ENCODE measurements around the gene PNPO. TPM values are rescaled to one million over a fixed set of nuclear protein-coding genes. Genes with fewer than 3 reads are reported as not detected.
A peak's percentile ranks its signal among the peaks of the same experiment; 100 is the strongest.

Gene PNPO
- total and polyA plus RNA-seq, 2 of the 13 experiments (the other 11 are each of a cell fraction or from before 2014, with no cell fraction given) = 47.9 to 63.3 TPM

DNA sequence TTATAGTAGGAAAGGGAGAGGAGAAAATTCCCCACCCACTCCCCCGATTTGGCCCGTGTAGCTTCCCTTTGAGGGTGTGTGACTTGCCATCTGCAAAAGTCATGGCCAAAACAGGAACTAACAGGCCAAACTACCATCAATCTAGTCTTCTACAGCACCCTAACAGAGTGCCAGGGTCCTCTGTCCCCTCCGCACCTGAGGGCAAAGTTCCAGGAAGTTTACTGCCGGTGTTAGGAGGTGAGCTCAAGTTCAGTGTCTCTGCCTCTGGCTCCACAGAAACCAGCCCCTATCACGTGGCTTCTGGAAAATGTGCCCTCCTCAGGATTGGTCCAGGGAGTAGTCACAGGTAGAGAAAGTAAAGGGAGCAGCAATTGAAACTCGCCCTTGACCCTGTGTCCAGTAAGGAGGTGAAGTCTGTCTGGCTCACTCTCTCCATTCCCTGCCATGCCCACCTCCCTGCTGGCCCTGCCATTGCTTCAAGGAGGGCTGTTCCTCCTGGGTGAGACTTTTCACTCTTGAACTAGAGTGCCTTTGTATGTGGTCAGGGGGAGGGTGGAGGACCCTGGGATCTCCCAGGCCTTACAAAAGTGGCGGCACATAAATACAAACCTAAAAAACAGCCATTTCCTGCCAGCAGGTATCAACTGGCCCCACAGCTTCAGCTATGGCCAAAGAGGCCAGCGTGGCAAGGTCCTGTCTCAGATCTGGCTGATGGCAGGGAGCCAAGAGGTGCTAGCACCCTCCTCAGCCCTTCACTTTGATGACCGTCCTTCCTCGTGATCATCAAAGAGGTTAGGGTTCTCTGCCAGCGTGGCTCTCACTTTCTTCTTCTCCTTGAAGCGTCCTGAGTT, 11.0 kb downstream of the PNPO start (continued):
- no peak for TF ChIP-seq NR3C1 (CRISPR knock-in tag; IDR thresholded peaks at IDR 0.05)
- TF ChIP-seq ZNF205 (CRISPR knock-in tag; IDR thresholded peaks at IDR 0.05) = 0 out of 2 replicates have a peak, but pooled peaks have one; percentile 34
- no peak for TF ChIP-seq ZNF12 (CRISPR knock-in tag; IDR thresholded peaks at IDR 0.05)
- peak; percentile 33; the same call in 1 of the 2 replicates for TF ChIP-seq NFYC (CRISPR knock-in tag; IDR thresholded peaks at IDR 0.05)
- TF ChIP-seq ZSCAN25 (CRISPR knock-in tag; IDR thresholded peaks at IDR 0.05) = peak; percentile 38; the same call in 1 of the 2 replicates
- peak; percentile 63; the same call in 1 of the 2 replicates for TF ChIP-seq YEATS2 (CRISPR knock-in tag; IDR thresholded peaks at IDR 0.05; ENCODE audit: borderline replicate concordance)
- no peak for TF ChIP-seq SOX13 (IDR thresholded peaks at IDR 0.05)
- peak in 1 of 2 experiments; percentile 57; a peak in 2 of 4 replicates for TF ChIP-seq SOX13 (CRISPR knock-in tag; conservative IDR thresholded peaks at IDR 0.05 in 1 of 2, IDR thresholded peaks at IDR 0.05 in 1 of 2)
- TF ChIP-seq PCBP1 (IDR thresholded peaks at IDR 0.05; ENCODE audit: borderline replicate concordance, low read depth, low read length) = no peak
- TF ChIP-seq ZC3H13 (CRISPR knock-in tag; IDR thresholded peaks at IDR 0.05) = 0 out of 2 replicates have a peak, but pooled peaks have one; percentile 49
- TF ChIP-seq NFKB2 (CRISPR knock-in tag; IDR thresholded peaks at IDR 0.05; ENCODE audit: borderline replicate concordance) = 0 out of 2 replicates have a peak, but pooled peaks have one; percentile 37
- no peak for TF ChIP-seq SRSF9 (IDR thresholded peaks at IDR 0.05; ENCODE audit: borderline replicate concordance, insufficient read depth, low read depth, low read length, poor library complexity, severe bottlenecking)
- TF ChIP-seq FOXP1 (IDR thresholded peaks at IDR 0.05) = no peak
- TF ChIP-seq FOXP1 (CRISPR knock-in tag; IDR thresholded peaks at IDR 0.05) = peak; percentile 72
- TF ChIP-seq ZNF747 (CRISPR knock-in tag; IDR thresholded peaks at IDR 0.05; ENCODE audit: borderline replicate concordance) = no peak
- TF ChIP-seq, protein P1, sequence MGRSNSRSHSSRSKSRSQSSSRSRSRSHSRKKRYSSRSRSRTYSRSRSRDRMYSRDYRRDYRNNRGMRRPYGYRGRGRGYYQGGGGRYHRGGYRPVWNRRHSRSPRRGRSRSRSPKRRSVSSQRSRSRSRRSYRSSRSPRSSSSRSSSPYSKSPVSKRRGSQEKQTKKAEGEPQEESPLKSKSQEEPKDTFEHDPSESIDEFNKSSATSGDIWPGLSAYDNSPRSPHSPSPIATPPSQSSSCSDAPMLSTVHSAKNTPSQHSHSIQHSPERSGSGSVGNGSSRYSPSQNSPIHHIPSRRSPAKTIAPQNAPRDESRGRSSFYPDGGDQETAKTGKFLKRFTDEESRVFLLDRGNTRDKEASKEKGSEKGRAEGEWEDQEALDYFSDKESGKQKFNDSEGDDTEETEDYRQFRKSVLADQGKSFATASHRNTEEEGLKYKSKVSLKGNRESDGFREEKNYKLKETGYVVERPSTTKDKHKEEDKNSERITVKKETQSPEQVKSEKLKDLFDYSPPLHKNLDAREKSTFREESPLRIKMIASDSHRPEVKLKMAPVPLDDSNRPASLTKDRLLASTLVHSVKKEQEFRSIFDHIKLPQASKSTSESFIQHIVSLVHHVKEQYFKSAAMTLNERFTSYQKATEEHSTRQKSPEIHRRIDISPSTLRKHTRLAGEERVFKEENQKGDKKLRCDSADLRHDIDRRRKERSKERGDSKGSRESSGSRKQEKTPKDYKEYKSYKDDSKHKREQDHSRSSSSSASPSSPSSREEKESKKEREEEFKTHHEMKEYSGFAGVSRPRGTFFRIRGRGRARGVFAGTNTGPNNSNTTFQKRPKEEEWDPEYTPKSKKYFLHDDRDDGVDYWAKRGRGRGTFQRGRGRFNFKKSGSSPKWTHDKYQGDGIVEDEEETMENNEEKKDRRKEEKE (IDR thresholded peaks at IDR 0.05) = no peak
- TF ChIP-seq ZNF510 (CRISPR knock-in tag; IDR thresholded peaks at IDR 0.05; ENCODE audit: low read depth) = no peak
- TF ChIP-seq ZNF124 (CRISPR knock-in tag; IDR thresholded peaks at IDR 0.05) = 0 out of 2 replicates have a peak, but pooled peaks have one; percentile 67
- no peak for TF ChIP-seq ZC3H4 (CRISPR knock-in tag; IDR thresholded peaks at IDR 0.05; ENCODE audit: borderline replicate concordance)
- no peak for TF ChIP-seq ADNP (CRISPR knock-in tag; IDR thresholded peaks at IDR 0.05)
- peak; percentile 81; the same call in 1 of the 2 replicates for TF ChIP-seq RFXAP (CRISPR knock-in tag; IDR thresholded peaks at IDR 0.05; ENCODE audit: borderline replicate concordance)
- TF ChIP-seq ZNF44 (CRISPR knock-in tag; IDR thresholded peaks at IDR 0.05) = no peak
- no peak for TF ChIP-seq ZNF138 (CRISPR knock-in tag; IDR thresholded peaks at IDR 0.05; ENCODE audit: low read depth)
- TF ChIP-seq, protein P2, sequence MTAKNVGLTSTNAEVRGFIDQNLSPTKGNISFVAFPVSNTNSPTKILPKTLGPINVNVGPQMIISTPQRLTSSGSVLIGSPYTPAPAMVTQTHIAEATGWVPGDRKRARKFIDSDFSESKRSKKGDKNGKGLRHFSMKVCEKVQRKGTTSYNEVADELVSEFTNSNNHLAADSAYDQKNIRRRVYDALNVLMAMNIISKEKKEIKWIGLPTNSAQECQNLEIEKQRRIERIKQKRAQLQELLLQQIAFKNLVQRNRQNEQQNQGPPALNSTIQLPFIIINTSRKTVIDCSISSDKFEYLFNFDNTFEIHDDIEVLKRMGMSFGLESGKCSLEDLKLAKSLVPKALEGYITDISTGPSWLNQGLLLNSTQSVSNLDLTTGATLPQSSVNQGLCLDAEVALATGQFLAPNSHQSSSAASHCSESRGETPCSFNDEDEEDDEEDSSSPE (CRISPR knock-in tag; IDR thresholded peaks at IDR 0.05) = no peak
- TF ChIP-seq, protein P3, sequence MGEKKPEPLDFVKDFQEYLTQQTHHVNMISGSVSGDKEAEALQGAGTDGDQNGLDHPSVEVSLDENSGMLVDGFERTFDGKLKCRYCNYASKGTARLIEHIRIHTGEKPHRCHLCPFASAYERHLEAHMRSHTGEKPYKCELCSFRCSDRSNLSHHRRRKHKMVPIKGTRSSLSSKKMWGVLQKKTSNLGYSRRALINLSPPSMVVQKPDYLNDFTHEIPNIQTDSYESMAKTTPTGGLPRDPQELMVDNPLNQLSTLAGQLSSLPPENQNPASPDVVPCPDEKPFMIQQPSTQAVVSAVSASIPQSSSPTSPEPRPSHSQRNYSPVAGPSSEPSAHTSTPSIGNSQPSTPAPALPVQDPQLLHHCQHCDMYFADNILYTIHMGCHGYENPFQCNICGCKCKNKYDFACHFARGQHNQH (CRISPR knock-in tag; IDR thresholded peaks at IDR 0.05) = peak; percentile 76; the same call in 1 of the 2 replicates
